Measurements from ENCODE around the gene WNT9A. TPM values are rescaled to one million over a fixed set of nuclear protein-coding genes. Genes with fewer than 3 reads are reported as not detected.

The WNT9A gene
- total RNA-seq, 3 donors from 2014 or later (not counting 1 experiment from before 2014, with no cell fraction given): not detected

DNA sequence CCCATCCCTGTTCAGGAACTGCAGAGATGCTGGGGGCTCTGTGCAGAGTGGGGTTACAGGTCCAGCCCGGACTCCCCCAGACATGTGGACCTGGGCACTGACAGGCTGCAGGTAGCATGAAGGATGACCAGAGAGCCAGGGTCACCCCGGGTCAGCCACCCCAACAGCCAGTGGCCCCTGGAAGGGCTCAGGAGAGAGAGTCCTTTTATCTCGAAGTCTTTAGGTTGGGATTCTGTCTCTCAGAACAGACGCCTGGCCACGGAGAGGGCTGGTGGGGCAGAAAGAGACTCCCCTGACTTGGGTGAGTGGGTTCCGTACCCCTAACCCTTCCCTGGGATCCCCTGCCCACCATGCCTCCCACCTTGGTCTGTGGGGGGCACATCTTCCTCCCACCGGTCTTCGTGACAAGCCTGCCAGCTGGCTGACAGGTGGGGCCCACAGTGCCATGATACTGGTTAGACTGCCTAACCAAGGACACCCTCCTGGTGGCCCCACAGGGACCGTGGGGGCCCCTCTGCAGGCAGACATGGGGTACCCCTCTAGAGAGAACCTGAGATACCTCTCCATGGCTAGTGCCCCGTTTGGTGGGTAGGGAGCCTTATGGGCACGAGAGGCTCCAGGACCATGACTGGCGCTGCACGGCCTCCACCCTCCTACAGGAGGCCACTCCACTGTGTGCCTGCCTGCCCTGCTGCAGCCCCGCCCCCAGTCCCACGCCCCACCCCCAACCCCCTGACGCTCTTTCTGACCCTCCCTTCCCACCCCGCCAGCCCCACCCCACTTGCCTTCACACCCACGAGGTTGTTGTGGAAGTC is 24.2 kb downstream of the WNT9A start:
- Mint-ChIP-seq H3K4me1 (no peaks in the 10 kb centered on the region), H3K36me3 (no peaks in the 10 kb centered on the region), H3K4me3 (no peak overlapping the region), H3K9me3 (no peaks in the 10 kb centered on the region), H3K27ac (no peak overlapping the region), H3K27me3 (ENCODE audit: low read depth in 2 of 2) (peaks cover 0 to 4% of the 10 kb centered on the region in 2 donors)
- Histone ChIP-seq H3K9me3 (ENCODE audit: control insufficient read depth, insufficient read depth, low read length) (no peaks in the 10 kb centered on the region), H3K4me3 (ENCODE audit: low read length) (no peak overlapping the region), H3K27me3 (ENCODE audit: control insufficient read depth, insufficient read depth, low read length) (no peaks in the 10 kb centered on the region), H3K4me1 (ENCODE audit: control insufficient read depth, insufficient read depth, low read length) (no peaks in the 10 kb centered on the region), H3K36me3 (ENCODE audit: control insufficient read depth, insufficient read depth, low read length) (no peaks in the 10 kb centered on the region), H3K27ac (ENCODE audit: low read length) (no peak overlapping the region)
- WGBS (ENCODE audit: insufficient coverage): 87% methylated on average over 15 of the region's 18 CpGs
- intact Hi-C loops (cut with micrococcal nuclease): no loop called here
- TF ChIP-seq, protein P1, sequence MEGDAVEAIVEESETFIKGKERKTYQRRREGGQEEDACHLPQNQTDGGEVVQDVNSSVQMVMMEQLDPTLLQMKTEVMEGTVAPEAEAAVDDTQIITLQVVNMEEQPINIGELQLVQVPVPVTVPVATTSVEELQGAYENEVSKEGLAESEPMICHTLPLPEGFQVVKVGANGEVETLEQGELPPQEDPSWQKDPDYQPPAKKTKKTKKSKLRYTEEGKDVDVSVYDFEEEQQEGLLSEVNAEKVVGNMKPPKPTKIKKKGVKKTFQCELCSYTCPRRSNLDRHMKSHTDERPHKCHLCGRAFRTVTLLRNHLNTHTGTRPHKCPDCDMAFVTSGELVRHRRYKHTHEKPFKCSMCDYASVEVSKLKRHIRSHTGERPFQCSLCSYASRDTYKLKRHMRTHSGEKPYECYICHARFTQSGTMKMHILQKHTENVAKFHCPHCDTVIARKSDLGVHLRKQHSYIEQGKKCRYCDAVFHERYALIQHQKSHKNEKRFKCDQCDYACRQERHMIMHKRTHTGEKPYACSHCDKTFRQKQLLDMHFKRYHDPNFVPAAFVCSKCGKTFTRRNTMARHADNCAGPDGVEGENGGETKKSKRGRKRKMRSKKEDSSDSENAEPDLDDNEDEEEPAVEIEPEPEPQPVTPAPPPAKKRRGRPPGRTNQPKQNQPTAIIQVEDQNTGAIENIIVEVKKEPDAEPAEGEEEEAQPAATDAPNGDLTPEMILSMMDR (IDR thresholded peaks at IDR 0.05): no peak
- DNase-seq: no peak
- ATAC-seq: no peak

DNA sequence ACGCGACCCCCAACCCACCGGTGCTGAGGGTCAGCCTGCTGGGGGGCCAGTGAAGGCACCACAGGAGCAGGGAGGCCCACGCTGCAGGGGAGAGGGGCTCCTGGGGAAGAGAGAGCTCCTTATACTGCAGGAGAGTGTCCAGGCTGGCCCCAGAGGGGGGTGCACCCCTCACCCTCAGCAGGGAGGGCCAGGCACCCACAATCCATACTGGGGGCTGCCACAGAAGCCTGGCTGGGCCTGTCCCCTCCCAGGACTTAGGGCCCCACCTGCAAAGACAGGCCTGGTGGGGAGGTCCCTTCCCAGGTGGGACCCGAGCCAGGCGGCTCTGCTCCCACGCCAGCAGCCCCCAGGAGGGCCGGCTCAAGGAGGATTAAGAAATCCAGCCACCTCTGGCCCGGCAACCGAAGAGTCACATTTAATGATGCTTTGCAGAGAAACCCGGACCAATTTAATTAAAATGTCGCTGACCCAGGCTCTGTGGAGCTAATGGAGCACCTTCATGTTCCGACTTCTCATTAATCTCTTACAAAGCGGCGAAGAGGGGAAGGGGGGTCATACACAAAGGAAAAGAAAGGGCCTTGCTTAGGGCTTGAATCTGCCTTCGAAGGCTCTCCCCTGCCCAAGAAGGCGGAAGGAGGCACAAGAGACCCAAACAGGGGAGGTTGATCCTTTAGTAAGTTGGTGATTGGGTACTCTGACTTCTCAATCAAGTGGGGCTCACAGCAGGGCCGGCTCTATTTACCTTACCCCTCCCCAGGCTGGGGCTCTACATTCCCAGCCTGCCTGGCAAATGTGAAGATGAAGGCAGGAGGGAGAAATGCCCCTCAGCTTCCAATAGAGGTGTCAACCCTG is 25.0 kb downstream of the WNT9A start:
- TF ChIP-seq, protein P1 (IDR thresholded peaks at IDR 0.05): no peak
- Histone ChIP-seq H3K27me3 (ENCODE audit: control insufficient read depth, insufficient read depth, low read length) (no peaks in the 10 kb centered on the region), H3K36me3 (ENCODE audit: control insufficient read depth, insufficient read depth, low read length) (no peaks in the 10 kb centered on the region), H3K9me3 (ENCODE audit: control insufficient read depth, insufficient read depth, low read length) (no peaks in the 10 kb centered on the region), H3K4me3 (ENCODE audit: low read length) (no peak overlapping the region), H3K27ac (ENCODE audit: low read length) (no peak overlapping the region), H3K4me1 (ENCODE audit: control insufficient read depth, insufficient read depth, low read length) (no peaks in the 10 kb centered on the region)
- Mint-ChIP-seq H3K36me3 (no peaks in the 10 kb centered on the region), H3K4me3 (no peak overlapping the region), H3K27me3 (ENCODE audit: low read depth in 2 of 2) (peaks cover 0 to 4% of the 10 kb centered on the region in 2 donors), H3K4me1 (no peaks in the 10 kb centered on the region), H3K9me3 (no peaks in the 10 kb centered on the region), H3K27ac (no peak overlapping the region)
- intact Hi-C loops (cut with micrococcal nuclease): no loop called here
- ATAC-seq (no peak), DNase-seq (no peak)
- WGBS (ENCODE audit: insufficient coverage): 90% methylated on average over 17 of the region's 18 CpGs

DNA sequence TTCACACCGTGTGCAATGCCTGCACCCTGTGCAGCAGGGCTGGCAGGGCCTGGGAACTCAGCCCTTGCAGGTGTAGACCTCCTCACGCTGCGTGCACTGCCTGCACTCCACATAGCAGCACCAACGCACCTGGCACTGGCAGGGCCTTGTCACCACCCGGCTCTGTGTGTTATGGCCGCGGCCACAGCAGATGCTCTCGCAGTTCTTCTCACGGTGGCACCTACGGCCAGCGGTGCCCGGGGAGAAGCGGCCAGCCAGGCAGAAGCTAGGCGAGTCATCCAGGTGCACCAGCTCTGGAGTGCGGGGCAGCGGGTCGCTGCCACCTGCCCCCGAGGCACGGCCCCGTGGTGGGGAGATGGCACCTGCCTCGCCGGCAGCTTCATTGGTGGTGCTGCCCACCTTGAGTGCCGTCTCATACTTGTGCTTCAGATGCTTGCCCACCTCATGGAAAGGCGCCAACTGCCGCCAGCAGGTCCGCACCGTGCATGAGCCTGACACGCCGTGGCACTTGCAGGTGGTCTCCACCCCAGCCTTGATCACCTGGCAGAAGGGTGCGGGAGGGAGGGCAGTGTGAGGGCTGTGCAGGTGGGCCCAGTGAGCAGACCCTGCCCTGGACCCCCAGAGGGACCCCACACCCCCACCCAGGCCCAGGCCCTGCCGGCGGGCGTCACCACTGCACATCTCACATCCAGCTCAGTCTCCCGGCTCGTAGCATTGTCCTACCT is 26.1 kb downstream of the WNT9A start:
- H3K4me1 Mint-ChIP-seq: no peaks in the 10 kb centered on the region
- intact Hi-C loops (cut with micrococcal nuclease): no loop called here
- Histone ChIP-seq H3K36me3 (ENCODE audit: control insufficient read depth, insufficient read depth, low read length) (no peaks in the 10 kb centered on the region), H3K27ac (ENCODE audit: low read length) (no peak overlapping the region), H3K4me1 (ENCODE audit: control insufficient read depth, insufficient read depth, low read length) (no peaks in the 10 kb centered on the region), H3K9me3 (ENCODE audit: control insufficient read depth, insufficient read depth, low read length) (no peaks in the 10 kb centered on the region), H3K27me3 (ENCODE audit: control insufficient read depth, insufficient read depth, low read length) (no peaks in the 10 kb centered on the region), H3K4me3 (ENCODE audit: low read length) (no peak overlapping the region)
- no peak overlapping the region for H3K4me3 Mint-ChIP-seq
- no peak for DNase-seq
- H3K36me3 Mint-ChIP-seq: no peaks in the 10 kb centered on the region
- TF ChIP-seq, protein P1 (IDR thresholded peaks at IDR 0.05): no peak
- WGBS (ENCODE audit: insufficient coverage): 93% methylated on average over 35 of the region's 35 CpGs
- ATAC-seq: no peak
- H3K27ac Mint-ChIP-seq: no peak overlapping the region
- peaks cover 0 to 4% of the 10 kb centered on the region in 2 donors for H3K27me3 Mint-ChIP-seq (ENCODE audit: low read depth in 2 of 2)
- no peaks in the 10 kb centered on the region for H3K9me3 Mint-ChIP-seq

Measured in natural killer cell (primary cell).